HG03139 (cell line): ENCODE results near the gene NR2F1.

Experiments
- ATAC-seq: cut with Tn5 transposase; IDR thresholded peaks from one replicate; pipeline ENCODE4 v1.9.1; 2021; ENCODE audit not compliant: unreplicated experiment

NR2F1 gene

GRCh38 chr5:93590493-93590892 is 7.5 kb downstream of the NR2F1 start:
- ATAC-seq, result no peak

GRCh38 chr5:93591323-93591945 is 8.4 kb downstream of the NR2F1 start:
- ATAC-seq, result no peak

GRCh38 chr5:93592883-93593282 is 9.9 kb downstream of the NR2F1 start:
- ATAC-seq, result no peak

- ATAC-seq, result no peak
Observed at GRCh38 chr5:93593476-93594131, 10.6 kb downstream of the NR2F1 start.

GRCh38 chr5:93594591-93595419 is 11.8 kb downstream of the NR2F1 start:
- no peak for ATAC-seq

- no peak for ATAC-seq
Observed at GRCh38 chr5:93595420-93596147, 12.6 kb downstream of the NR2F1 start.

- ATAC-seq, result no peak
Observed at GRCh38 chr5:93596310-93596675, 13.3 kb downstream of the NR2F1 start.

- no peak for ATAC-seq
Observed at GRCh38 chr5:93596676-93597490, 13.9 kb downstream of the NR2F1 start.

GRCh38 chr5:93598091-93599000 is 15.3 kb downstream of the NR2F1 start:
- no peak for ATAC-seq

- ATAC-seq, result no peak
Observed at GRCh38 chr5:93599001-93599379, 16.0 kb downstream of the NR2F1 start.

GRCh38 chr5:93599399-93600120 is 16.5 kb downstream of the NR2F1 start:
- no peak for ATAC-seq

GRCh38 chr5:93600409-93601070 is 17.5 kb downstream of the NR2F1 start:
- no peak for ATAC-seq

GRCh38 chr5:93601071-93601801 is 18.2 kb downstream of the NR2F1 start:
- ATAC-seq, result no peak

- ATAC-seq, result no peak
Observed at GRCh38 chr5:93601802-93602155, 18.8 kb downstream of the NR2F1 start.

- no peak for ATAC-seq
Observed at GRCh38 chr5:93602241-93603077, 19.4 kb downstream of the NR2F1 start.

- no peak for ATAC-seq
Observed at GRCh38 chr5:93603078-93603792, 20.2 kb downstream of the NR2F1 start.
